ENCODE measurements around the gene LIN7C.

DNA sequence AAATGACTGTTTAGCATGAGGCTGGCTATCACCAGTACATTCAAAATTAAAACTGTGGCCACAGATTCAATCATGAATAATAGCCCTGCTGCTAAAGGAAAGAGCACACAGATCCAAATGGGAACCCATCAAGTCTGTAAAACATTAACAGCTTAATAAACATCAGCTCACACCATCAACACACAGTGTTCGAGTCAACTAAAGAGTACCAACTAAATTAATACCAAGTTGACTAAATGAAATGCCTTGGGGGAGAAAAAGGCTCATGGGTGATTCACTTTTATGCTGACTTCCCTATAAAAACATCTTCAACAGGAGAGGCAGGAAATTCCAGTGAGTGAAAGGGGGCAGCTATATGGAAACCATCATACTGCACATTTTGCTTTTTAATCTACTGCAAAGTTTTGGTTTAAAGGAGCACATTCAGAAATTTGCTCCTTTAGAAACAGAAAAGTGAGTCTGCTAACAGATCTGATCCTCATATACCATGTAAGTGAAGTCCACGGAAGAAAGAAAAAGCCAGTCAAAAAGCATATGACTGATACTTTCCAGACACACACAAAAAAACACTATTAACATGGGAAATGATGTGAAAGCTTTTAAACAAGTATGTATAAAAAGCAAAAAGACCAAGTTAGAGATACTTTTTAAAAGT, 50.3 kb downstream of the LIN7C start:
- TF ChIP-seq, protein P1, sequence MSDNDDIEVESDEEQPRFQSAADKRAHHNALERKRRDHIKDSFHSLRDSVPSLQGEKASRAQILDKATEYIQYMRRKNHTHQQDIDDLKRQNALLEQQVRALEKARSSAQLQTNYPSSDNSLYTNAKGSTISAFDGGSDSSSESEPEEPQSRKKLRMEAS (IDR thresholded peaks at IDR 0.05), result no peak
- TF ChIP-seq, protein P2, sequence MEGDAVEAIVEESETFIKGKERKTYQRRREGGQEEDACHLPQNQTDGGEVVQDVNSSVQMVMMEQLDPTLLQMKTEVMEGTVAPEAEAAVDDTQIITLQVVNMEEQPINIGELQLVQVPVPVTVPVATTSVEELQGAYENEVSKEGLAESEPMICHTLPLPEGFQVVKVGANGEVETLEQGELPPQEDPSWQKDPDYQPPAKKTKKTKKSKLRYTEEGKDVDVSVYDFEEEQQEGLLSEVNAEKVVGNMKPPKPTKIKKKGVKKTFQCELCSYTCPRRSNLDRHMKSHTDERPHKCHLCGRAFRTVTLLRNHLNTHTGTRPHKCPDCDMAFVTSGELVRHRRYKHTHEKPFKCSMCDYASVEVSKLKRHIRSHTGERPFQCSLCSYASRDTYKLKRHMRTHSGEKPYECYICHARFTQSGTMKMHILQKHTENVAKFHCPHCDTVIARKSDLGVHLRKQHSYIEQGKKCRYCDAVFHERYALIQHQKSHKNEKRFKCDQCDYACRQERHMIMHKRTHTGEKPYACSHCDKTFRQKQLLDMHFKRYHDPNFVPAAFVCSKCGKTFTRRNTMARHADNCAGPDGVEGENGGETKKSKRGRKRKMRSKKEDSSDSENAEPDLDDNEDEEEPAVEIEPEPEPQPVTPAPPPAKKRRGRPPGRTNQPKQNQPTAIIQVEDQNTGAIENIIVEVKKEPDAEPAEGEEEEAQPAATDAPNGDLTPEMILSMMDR (IDR thresholded peaks at IDR 0.05; ENCODE audit: low read depth, low read length, missing input control), result no peak
- no peak for TF ChIP-seq NR2F2 (IDR thresholded peaks at IDR 0.05)
- no peak for TF ChIP-seq TAF1 (conservative IDR thresholded peaks at IDR 0.05)

Measured in liver (tissue), 3 donors.